Smooth muscle cell (in vitro differentiated cells): Measurements from ENCODE around the gene UPK1A. TPM values are rescaled to one million over a fixed set of nuclear protein-coding genes. Genes with fewer than 3 reads are reported as not detected.
"Not testable (repeated sequence)": the region's sequence is repeated elsewhere in the genome, so short reads cannot be mapped to it uniquely, and the experiment has no call there.

Source experiments
- DNase-seq: peaks from one replicate; lab custom pipeline; 2025; ENCODE audit not compliant: unreplicated experiment; lab: John Stamatoyannopoulos, UW
- H2AFZ ChIP-seq: fragments of 200-600 bp; sonication (generic); 2 replicates; pipeline ENCODE4 v1.6.0; 2016; ENCODE audit warnings: antibody characterized with exemption, low read depth, mild to moderate bottlenecking
- H3F3A ChIP-seq: fragments of 200-600 bp; sonication (generic); 2 replicates; pipeline ENCODE4 v1.6.0; 2017; ENCODE audit warnings: antibody characterized with exemption, low read depth
- H3K27ac ChIP-seq: fragments of 200-600 bp; sonication (generic); 2 replicates; pipeline ENCODE4 v1.5.1; 2016; ENCODE audit warnings: low read depth, mild to moderate bottlenecking
- H3K27me3 ChIP-seq: fragments of 200-600 bp; sonication (generic); 2 replicates; pipeline ENCODE4 v1.6.1; 2016; ENCODE audit warnings: low read depth, mild to moderate bottlenecking
- H3K36me3 ChIP-seq: fragments of 200-600 bp; sonication (generic); 2 replicates; pipeline ENCODE4 v1.5.1; 2016; ENCODE audit warnings: low read depth
- H3K4me1 ChIP-seq: fragments of 200-600 bp; sonication (generic); 2 replicates; pipeline ENCODE4 v1.5.1; 2016; ENCODE audit warnings: low read depth
- H3K4me2 ChIP-seq: fragments of 200-600 bp; sonication (generic); 2 replicates; pipeline ENCODE4 v1.6.0; 2016; ENCODE audit warnings: mild to moderate bottlenecking
- H3K4me3 ChIP-seq: fragments of 200-600 bp; sonication (generic); 2 replicates; pipeline ENCODE4 v1.5.1; 2016; ENCODE audit warnings: mild to moderate bottlenecking
- H3K79me2 ChIP-seq: fragments of 200-600 bp; sonication (generic); 2 replicates; pipeline ENCODE4 v1.6.0; 2016; ENCODE audit warnings: low read depth, mild to moderate bottlenecking
- H3K9ac ChIP-seq: fragments of 200-600 bp; sonication (generic); 2 replicates; pipeline ENCODE4 v1.6.0; 2016; ENCODE audit warnings: low read depth
- H3K9me3 ChIP-seq: fragments of 200-600 bp; sonication (generic); replicated peaks from 2 replicates; pipeline ENCODE4 v1.5.1; 2016; ENCODE audit warnings: low read depth
- H4K20me1 ChIP-seq: fragments of 200-600 bp; sonication (generic); 2 replicates; pipeline ENCODE4 v1.6.0; 2016; ENCODE audit warnings: low read depth
- CTCF ChIP-seq: fragments of 200-600 bp; sonication (generic); IDR thresholded peaks from 2 replicates; pipeline ENCODE4 v1.5.1; 2017; ENCODE audit warnings: borderline replicate concordance, mild to moderate bottlenecking, antibody characterized with exemption; ENCODE audit not compliant: insufficient read depth, poor library complexity, severe bottlenecking
- WGBS: methylation state at CpG from one replicate; pipeline ENCODE4 v1.1.7; 2016; ENCODE audit warnings: low lambda C conversion rate; 5-methylcytosine and 5-hydroxymethylcytosine counted together
- polyA plus RNA-seq: library from polyadenylated mRNA; unstranded; fragments of >200 nt; fragmentation: Nextera tagmentation; extraction: Ambion mirVana; gene quantifications from 2 replicates; pipeline ENCODE4 v1.2.1, GENCODE V29; 2016
- total RNA-seq: library from RNA; depleted of rRNA; stranded (reverse); fragments of >200 nt; gene quantifications from 2 replicates; pipeline ENCODE4 v1.2.3, GENCODE V29; 2014

UPK1A gene
- total and polyA plus RNA-seq, 2 experiments from 2014 or later, result 1.0 to 4.2 TPM

- peaks cover 25% of the 10 kb centered on the region for H4K20me1 ChIP-seq
- peaks cover 39% of the 10 kb centered on the region for H3K79me2 ChIP-seq
- no peak overlapping the region for H3K9ac ChIP-seq
- DNase-seq, result no peak
- no peaks in the 10 kb centered on the region for H3K9me3 ChIP-seq
- WGBS, result 98% methylated on average over 16 of the region's 16 CpGs
- no peak for TF ChIP-seq CTCF
- no peak overlapping the region for H3K27ac ChIP-seq
- H3K36me3 ChIP-seq, result peaks cover 6% of the 10 kb centered on the region
- H3K4me2 ChIP-seq, result no peak overlapping the region
- no peak overlapping the region for H2AFZ ChIP-seq
- H3K4me1 ChIP-seq, result peaks cover 5% of the 10 kb centered on the region
- H3F3A ChIP-seq, result no peaks in the 10 kb centered on the region
- H3K27me3 ChIP-seq, result no peaks in the 10 kb centered on the region
- H3K4me3 ChIP-seq, result no peak overlapping the region
Observed at GRCh38 chr19:35722897-35723296, 56.6 kb downstream of the UPK1A start.

- H4K20me1 ChIP-seq, result peaks cover 22% of the 10 kb centered on the region
Observed at GRCh38 chr19:35723671-35724070, 57.4 kb downstream of the UPK1A start.

GRCh38 chr19:35724132-35724531 lies 57.8 kb downstream of the UPK1A start:
- Histone ChIP-seq H4K20me1 (peaks cover 20% of the 10 kb centered on the region), H3K79me2 (peaks cover 29% of the 10 kb centered on the region)
- not testable (repeated sequence) for H3K4me2 ChIP-seq, H3K4me3 ChIP-seq, H3F3A ChIP-seq, H3K27ac ChIP-seq, H3K4me1 ChIP-seq, DNase-seq, H3K36me3 ChIP-seq, H2AFZ ChIP-seq, H3K9me3 ChIP-seq, H3K9ac ChIP-seq, H3K27me3 ChIP-seq
- WGBS, result 96% methylated on average over 7 of the region's 7 CpGs

More at GRCh38 chr19:35723671-35724070, 57.4 kb downstream of the UPK1A start:
- no peak overlapping the region for H3K27ac ChIP-seq
- no peaks in the 10 kb centered on the region for H3K27me3 ChIP-seq
- H3K9me3 ChIP-seq, result no peaks in the 10 kb centered on the region
- no peak overlapping the region for H2AFZ ChIP-seq
- no peak for TF ChIP-seq CTCF
- no peak overlapping the region for H3K4me3 ChIP-seq
- H3K4me1 ChIP-seq, result peaks cover 5% of the 10 kb centered on the region
- peaks cover 34% of the 10 kb centered on the region for H3K79me2 ChIP-seq
- 98% methylated on average over 24 of the region's 24 CpGs for WGBS
- no peak for DNase-seq
- no peak overlapping the region for H3K4me2 ChIP-seq
- no peak overlapping the region for H3K9ac ChIP-seq
- H3K36me3 ChIP-seq, result peaks cover 6% of the 10 kb centered on the region
- H3F3A ChIP-seq, result no peaks in the 10 kb centered on the region

GRCh38 chr19:35724560-35724959 lies 58.2 kb downstream of the UPK1A start:
- peaks cover 25% of the 10 kb centered on the region for H3K79me2 ChIP-seq
- WGBS, result 98% methylated on average over 11 of the region's 12 CpGs
- no peaks in the 10 kb centered on the region for H3F3A ChIP-seq
- H3K27me3 ChIP-seq, result no peaks in the 10 kb centered on the region
- no peak overlapping the region for H3K4me2 ChIP-seq
- TF ChIP-seq CTCF, result no peak
- no peak overlapping the region for H3K4me3 ChIP-seq
- no peak overlapping the region for H3K27ac ChIP-seq
- no peak for DNase-seq
- H3K4me1 ChIP-seq, result no peaks in the 10 kb centered on the region
- no peaks in the 10 kb centered on the region for H3K9me3 ChIP-seq
- peaks cover 16% of the 10 kb centered on the region for H4K20me1 ChIP-seq
- no peak overlapping the region for H3K9ac ChIP-seq
- H2AFZ ChIP-seq, result no peak overlapping the region
- peaks cover 6% of the 10 kb centered on the region for H3K36me3 ChIP-seq
